SHP77 (cell line): ENCODE data around the gene NRXN3.

Experiments used
- DNase-seq, 2 experiments: peaks; one replicate each; lab custom pipeline; 2025; lab: John Stamatoyannopoulos, UW

The NRXN3 gene

DNA sequence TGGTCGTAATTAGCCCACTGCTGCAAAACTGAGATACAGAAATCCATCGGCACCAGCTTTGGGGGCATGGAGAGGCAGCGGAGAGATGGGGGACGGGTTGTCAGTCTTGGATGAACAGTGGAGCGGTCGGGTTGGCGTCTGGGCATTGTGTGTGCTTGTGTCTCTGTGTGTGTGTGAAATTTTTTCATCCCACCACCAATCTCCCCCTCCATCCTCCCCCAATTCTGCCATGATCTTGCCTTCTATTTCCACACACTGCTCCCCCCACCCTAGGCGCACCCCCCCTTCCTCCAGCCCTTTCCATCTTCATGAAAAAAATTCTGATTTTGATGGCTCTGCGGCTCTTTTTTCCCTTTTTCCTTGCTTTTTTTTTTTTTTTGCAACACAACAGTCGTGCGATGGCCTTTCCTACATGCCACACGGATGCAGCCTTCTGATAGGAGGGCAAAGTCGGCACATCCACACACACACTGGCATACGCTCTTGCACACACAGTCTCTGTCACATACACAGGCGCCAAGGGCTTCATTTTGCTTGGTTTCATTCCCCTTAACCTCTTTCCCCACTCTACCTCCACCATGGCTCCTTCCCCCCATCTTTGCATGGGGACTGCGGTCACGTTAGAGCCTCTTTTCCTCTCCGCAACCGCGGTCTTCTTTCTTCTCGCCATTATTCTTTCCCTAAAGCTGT is 3.3 kb downstream of the NRXN3 start:
- DNase-seq = no peak

DNA sequence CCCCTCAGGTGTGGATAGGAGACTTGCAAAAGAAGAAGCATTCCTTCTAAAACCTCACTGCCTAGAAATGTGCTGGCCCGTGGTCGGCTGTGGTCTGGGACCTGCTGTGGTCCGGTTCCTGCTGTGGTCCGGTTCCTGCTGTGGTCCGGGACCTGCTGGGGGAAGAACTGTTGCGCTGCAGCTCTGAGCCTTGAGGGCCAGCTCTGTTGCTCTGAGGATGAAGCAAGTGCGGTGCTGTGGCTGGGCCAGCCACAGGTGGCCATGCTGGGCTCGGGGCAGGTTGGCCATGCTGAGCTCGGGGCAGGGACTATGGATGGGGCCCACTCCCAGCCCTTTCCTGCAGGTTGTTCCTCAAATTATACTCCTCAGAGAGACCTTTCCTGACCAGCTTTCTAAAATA is 5.2 kb downstream of the NRXN3 start:
- no peak for DNase-seq

DNA sequence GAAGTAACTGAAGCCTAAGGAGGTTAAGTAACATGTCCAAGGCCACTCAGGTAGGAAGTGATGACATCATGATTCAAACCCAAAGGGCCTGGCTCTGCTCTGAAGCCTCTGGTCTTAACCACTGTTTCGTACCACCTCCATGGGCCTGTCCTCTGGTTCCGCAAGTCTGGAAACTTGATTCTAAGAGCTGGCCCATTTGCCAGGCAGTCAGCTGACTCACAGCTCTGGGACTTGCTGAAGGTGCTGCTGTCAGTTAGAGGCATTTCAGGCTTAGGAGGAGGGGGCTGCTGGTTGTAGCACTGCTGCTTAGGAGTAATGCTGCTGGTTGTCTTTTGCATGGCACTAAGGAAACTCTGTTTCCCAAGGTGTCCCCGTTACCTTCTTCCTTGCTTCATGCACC is 7.9 kb downstream of the NRXN3 start:
- no peak for DNase-seq

DNA sequence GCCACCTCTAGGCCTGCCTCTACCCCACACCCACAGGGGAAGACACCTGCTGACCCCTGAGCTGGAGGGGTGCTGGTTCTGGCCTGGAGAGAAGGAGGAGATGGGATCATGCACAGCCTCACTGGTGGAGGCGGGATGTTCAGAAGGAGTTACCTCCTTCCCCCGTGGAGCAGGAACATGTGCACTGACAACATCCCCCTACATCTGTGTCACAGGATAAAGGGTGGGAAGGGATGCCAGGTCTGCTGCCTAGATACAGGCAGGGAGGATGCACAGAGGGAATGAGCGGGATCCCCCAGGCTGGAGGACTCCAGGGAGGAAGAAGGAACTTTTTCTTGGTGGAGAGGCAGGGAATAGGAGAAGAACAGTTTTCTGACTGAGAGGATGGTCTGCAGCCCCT is 8.8 kb downstream of the NRXN3 start:
- DNase-seq = no peak

DNA sequence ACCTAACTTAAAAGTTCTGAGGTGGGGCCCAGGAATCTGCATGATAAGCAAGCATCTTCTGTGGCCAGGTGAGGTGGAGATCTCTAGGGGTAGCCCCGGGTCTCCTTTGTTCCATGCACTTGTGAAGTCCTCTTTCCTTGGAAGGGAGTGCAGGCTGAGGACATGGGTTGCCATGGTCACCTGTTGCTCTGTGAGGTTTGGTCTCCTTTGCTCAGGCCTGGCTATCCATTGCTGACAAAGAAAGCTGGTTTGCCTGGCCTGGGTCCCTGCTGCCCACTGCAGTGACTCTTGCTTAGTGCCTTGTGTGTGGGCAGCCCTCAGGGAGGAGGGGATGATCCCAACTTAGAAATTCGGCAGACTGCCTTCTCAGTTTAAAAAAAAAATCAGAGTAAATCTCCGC is 11.1 kb downstream of the NRXN3 start:
- no peak for DNase-seq

DNA sequence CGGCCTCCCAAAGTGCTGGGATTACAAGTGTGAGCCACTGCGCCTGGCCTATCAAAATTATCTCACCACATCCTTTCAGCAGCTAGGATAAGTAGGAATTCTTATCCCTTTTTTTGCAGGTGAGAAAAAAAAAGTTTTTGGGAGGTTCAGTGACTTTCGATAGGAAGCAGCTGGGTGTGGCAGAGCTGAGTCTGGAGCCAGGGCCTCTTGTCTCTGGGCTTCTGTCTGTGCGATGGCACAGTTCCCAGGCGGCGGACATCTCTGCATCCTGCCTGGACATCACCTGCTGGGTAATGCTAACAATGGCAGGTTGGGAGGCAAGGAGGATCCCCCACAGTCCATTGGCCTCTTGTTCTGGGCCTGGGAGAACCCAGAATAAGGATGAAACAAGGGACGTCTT is 12.5 kb downstream of the NRXN3 start:
- no peak for DNase-seq

DNA sequence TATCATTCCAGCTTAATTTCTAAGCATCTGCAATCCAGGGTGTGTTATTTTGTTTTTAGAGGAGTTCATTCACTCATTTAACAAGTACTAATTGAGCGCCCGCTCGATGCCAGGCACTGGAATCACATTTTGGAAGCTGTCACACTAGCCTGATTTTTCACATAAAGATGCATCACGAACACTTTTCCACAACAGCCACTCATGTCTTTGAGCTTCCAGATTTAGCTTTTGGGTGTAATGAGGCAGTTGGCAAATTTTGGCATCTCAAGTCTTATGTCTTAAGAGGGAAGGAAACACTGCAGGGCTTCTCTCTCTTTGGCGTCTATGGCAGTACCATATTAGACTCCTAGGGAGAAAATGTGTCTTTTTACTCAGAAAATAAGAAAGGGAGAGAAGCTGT is 14.0 kb downstream of the NRXN3 start:
- no peak for DNase-seq

DNA sequence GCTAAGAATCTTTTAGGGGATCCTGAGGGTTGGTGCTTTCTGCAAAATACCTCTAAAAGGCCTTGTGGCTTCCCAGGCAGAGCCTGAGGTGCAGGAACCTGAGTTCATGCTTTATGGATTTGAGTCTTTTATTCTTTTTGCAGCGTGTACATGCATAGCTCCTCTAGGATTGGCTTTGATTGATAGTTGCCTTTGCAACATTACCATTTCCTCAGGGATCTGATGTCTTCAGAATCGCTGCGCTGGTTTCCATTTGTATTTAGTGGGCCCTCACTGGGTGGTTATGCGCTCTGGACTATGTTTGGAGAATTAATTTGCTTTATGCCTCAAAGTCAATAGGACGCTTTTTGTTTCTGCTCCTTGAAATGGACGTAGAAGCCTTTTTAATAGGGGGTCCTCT is 16.1 kb downstream of the NRXN3 start:
- no peak for DNase-seq

DNA sequence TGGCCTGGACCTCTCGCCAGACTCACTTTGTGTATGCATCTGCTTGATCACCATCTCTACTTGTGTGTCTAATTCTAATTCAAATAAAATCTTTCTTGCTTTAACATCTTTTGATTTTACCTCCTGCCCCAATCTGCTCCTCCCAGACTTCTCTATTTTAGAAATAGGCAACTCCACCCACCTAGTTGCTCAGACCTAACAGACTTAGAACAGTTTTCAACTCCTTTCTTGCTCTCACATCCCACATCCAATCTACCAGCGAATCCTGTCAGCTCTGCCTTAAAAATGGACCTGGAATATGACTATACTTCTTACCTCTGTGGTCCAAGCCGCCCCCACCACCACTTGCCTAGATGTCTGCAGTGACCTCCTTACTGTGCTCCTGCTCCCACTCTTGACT is 18.7 kb downstream of the NRXN3 start:
- DNase-seq = no peak

DNA sequence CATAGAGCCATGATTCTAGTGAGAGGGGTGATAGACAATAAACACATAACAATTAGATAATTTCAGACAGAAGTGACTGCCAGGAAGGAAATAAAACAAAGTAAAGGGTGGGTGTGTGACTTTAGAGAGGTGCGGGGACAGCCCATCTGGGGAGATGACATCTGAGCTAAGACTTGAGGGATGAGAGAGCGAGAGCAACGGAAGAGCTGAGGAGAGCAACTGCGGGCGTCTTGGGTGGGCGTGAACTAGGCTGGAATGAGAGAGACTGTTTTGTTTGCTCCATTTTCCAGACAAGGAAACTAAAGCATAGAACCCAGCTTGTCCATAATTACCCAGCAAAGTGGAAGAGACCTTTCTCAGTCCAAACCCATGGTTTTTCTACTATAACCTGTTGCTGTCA is 25.3 kb downstream of the NRXN3 start:
- no peak for DNase-seq

DNA sequence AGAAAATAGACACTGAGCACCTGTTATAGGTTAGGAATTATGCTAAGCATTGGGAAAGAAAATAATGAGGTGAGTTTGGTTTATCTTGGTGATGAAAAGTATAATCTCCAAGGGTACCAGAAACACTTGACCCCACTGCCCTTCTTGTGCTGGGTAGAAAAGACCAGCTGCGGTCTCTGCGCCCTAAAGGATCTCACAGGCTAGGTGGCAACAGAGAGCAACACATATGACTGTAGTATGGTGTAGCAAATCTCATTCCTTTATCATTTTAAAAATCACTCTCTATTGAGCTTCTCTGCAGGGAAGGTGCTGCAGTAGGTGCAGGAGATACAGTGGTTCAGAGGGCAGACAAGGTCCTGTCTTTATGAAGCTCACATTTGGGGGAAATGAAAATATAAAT is 26.1 kb downstream of the NRXN3 start:
- DNase-seq = no peak

DNA sequence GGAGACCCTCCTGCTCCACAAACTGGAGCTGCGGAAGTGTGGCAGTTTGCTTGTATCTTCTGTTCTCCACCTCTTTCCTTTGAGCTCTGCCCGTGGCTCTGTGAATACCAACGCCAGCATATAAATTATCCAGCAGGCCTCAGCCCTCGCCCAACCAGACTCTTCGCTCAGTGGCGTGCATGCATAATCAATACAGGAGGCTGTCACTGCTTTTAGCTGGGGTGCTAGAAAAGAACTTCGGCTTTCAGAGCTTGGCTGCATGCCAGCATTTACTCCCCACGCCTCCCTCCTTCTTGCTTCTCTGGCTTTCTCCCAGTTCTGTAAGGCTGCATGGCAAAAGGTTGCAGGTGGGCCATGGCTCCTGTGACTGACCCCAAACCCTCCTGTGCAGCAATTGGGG is 26.9 kb downstream of the NRXN3 start:
- DNase-seq = no peak

DNA sequence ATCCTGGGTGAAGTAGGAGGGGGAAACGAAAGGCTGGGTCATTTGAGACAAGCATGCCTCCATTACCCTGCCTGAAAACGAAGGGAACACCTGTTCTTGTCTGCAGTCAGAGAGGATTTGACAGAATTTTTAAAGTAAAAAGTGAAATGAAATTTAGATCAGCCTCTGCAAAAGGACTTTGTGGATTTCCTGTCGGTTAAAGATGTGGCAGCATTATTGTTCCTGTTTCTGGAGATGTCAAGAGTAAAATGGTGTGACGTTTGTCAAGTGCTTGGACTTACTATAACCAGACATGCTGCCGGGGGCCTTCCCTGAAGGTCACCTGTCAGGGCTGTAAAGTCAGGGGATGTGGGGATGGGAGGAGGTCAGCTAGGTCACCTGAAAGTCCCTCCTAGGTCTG is 32.0 kb downstream of the NRXN3 start:
- DNase-seq = no peak

DNA sequence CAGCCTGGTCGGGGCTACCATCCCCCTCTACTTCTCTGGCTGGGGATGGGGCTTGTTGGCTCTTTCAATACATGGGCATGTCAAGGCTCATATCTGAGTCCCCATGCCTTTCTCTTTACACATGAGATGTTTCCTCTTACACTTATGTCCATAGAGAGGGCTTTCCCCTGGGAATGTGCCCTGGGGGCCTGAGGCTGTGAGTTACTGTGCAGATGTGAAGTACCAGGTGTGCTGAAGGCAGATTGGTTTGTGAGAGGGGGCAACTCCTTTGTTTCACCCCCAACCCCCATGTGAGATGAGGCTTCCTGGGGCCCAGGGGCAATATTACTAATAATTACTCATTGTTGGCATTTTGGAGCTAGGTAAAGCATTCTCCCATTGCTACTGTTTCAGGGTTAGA is 32.8 kb downstream of the NRXN3 start:
- DNase-seq = no peak

DNA sequence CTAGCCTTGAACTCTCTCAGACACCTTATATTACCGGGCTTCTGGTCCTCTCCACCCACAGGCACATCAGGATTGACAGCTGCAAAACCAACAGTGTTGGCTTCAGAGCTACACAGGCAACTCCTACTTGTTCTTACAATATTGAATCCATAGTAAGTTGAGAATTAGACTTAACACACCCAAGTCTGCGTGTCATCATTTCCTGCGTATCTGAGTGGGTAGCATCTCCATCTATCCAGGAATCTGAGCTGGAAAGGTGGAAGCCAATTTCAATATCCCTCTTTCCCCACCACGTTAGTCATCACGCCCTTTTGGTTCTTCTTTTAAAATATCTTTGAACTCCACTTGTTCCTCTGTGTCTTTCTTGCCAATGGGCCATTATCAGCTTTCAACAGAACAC is 37.2 kb downstream of the NRXN3 start:
- DNase-seq = no peak

DNA sequence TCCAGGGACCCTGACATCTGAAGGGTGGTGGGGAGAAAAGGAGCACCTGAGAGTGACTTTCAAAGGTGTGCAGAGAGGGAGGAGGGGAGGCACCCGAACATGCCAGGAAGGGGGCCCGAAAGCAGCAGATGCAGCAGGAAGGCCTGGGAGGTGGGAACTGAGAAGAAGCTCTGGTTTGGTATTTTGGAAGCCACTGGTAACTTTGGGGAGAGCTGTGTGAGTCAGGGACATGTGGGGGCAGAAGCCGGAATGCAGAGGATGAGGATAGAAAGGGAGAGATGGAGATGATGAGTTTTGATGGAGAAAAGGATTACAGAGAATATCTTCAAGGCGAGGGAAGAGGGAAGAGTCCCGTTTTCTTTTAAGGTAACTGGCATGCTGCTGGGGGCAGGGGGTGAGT is 50.1 kb downstream of the NRXN3 start:
- no peak for DNase-seq

DNA sequence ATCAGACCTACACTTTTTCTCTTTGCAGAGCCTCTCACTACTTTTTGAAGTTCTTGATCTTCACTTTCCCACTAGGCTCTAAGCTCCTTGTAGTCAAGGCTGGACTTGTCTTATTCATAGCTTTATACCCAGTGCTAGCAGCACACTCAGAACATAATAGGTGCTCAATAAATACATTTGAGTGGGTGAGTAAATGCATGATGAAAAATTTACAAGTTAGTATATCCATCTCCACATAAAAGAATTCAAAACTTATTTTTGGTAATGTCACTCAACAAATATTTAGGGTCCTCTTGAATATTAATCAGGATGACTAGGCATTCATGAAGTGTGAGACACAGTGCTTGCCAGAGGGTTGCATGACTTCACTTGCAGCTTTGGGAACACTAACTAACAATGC is 52.6 kb downstream of the NRXN3 start:
- no peak for DNase-seq

DNA sequence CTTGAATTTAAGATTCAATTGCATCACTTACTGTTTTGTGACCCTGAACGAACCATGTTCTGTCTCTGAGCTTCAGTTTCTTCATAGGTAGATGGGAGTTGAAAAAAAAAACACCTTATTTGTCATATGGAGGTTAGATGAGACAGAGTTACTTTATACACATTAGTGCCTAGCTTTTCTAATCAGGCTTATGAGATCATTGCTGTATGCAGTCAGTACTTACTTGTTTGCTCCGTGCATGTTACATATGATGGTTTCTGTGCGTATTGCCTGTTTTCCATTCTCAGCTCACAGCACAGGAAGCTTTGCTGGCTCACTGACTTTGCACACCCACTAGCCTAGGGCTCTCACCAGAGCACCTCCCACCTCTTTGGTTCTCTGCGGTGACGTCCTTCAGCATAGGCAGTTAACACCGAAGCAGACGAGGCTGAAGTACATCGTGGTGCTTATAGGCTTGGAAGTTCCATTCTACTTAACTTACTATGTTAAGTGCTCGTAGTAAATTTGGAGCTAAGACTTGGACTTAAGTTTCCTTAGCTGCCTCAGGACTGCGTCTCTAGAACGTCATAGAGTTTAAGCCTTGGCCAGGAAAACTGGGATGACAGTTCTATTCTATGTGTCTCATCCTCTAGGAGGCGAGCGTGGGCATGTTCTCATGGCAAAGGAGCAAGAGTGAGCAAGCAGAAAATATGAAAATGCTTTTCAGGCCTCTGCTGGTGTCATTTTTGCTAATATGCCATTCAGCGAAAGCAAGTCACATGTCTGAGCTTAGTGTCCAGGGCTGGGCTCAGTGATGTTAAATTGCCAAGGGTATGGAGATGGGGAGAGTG is 57.3 kb downstream of the NRXN3 start:
- peak in 1 of 2 experiments; percentile 2 for DNase-seq

DNA sequence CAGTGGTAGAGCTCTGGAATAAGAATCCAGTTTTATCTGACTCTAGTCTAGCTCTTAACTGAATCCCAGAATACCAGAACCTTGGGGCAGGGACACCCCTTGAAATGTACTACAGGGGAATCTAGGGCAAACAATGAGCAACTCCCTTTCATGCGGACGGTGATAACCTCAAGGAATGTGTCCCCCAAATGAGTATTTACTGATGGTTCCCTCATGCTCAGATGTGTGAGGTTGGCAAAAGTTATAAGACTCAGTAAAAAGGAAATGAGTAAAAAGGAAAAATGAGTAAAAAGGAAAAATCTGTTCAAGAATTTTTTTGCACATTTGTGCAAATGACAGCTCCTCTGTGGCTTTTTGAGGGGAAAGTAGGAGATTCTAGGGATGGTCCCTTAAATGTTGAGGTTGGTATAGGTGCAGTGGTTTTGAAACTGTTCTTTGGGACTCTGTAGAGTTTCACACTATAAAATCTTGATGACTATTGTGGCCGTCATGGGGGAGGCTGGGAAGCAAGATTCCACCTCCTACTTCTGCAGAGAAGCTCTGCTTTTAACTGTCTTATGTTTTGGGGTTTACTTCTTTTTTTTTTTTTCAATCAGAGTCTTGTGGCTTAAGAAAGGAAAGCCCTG is 58.6 kb downstream of the NRXN3 start:
- no peak for DNase-seq

DNA sequence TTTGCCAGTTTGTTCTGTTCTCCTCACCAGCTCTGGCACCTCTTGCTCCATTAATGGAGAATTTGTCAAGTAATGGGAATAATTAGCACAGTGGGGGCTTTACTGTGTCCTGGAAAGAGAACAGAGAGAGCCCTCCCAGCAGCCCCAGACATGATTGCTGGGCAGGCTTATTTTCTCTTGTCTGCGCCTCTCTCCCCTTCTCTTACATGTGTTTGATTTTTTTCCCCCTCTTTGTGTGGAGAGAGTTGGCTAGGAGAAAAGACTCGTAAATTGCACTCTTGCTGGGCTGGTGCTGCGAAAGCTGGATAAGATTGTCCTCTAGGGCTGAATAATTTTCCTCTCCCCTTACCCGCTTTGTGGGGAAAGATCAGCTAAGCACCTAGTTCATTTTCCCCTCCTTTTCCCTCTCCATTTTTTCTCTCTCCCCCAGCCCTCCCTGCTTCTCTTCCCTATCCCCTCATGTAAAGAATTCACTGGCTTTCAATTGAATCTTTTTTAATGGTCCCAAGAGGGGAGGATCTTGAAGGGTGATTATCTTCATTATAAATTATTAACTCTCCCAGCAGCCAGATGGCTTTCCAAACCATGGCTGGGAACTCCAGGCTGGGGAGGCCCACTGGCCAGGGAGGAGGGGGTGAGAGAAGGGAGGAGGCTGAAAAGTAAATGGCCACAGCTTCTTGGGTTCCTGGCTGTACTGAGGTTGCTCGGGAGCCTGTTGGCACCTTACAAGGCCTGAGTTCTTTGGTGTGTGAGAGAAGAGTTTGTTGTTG is 62.2 kb downstream of the NRXN3 start:
- no peak for DNase-seq

DNA sequence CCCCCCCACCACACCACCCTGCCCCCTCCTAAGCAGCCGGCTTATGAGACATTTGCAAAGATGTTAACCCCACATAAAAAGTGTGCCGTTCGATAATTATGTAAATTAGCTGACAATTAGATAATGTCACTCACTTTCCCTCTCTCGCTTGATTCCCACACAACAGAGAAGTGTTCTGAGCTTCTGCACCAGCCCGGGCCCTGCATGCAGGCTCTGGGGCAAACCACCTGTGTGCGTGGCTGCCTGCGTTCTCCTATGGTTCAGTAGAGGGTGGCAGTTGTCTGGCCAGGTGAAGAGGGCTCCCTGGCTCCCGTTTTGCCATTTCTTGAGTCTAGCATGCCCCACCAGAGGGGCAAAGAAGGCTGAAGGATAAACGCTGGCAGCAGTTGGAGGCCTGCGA is 68.0 kb downstream of the NRXN3 start:
- DNase-seq = no peak

DNA sequence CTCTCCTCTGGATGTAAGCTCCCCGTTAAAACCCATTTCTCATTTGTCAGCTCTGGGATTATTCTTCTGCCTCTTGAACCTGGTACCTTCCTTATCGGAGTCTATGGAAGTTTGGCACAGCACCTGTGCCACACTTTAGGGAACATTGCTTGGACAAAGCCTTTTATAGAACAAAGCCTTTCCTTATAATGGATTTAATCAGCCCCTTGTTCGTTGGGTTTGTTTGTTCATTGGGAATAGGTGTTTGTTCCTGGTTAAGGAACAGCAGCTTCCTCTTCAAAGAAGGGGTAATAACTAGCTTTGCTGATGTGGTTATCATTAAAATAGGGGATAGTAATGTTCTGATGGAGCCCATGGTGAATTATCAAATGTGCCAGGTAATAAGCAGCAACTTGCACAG is 70.4 kb downstream of the NRXN3 start:
- DNase-seq = no peak

DNA sequence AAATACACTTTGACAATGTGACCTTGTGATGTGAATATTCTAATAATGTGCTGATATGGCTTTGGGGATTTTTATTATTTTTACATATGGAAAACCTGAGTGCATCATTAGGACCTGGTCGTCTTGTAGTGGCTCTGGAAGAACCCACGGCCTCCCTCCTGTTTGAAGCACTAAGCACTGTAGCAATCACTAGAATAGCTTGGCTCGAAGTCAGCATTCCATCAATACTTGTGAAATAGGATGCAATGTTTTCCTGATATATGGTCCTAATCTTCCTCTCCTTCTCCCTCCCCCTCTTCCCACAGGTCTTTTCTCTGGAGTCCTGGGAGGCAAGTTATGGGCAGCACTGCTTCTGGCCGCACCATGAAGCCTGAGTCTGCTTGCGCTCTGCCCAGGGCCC is 71.9 kb downstream of the NRXN3 start:
- DNase-seq = no peak
